Measurements from ENCODE around the gene PTCSC3. TPM values are rescaled to one million over a fixed set of nuclear protein-coding genes. Genes with fewer than 3 reads are reported as not detected.

The PTCSC3 gene
- total RNA-seq: 0.69 TPM

DNA sequence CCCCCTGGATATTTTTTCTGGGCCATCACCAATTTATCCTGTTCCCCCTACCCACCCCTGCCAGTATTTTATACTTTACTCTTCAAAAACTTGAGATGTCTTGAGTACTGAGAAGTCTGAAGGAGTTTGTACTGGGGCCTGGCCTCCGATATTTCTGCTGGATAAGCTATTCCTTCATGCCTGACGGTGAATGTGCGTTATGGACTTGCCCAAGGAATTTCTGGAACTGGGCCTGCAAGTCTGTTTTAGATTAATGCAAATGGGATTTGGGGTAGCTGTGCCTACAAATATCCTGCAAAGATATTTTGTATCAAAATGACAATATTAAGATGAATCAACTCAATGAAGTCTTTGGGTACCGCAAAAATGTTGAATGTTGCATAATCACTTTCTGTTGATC lies at the start of gene PTCSC3:
PTCSC3 (minus strand) TSS at position 199 of the 400 bp plus-strand sequence.

Other genes starting within 250 kb of the PTCSC3 start
- gene MBIP, start 143.9 kb upstream of the PTCSC3 start, total RNA-seq: 42.4 TPM